Fibroblast of villous mesenchyme (primary cell): ENCODE measurements around the gene IER5. TPM values are rescaled to one million over a fixed set of nuclear protein-coding genes. Genes with fewer than 3 reads are reported as not detected.
A peak's percentile ranks its signal among the peaks of the same experiment; 100 is the strongest.

Source experiments
- DNase-seq: peaks from one replicate; pipeline ENCODE4 v3.0.0-alpha.2; 2010; ENCODE audit warnings: low read depth
- H3K4me3 ChIP-seq: 2 replicates; pipeline ENCODE4 v1.5.1; 2011; ENCODE audit warnings: low read depth, mild to moderate bottlenecking, low read length
- CTCF ChIP-seq: IDR thresholded peaks from 2 replicates; pipeline ENCODE4 v1.5.1; 2012; ENCODE audit warnings: low read depth, mild to moderate bottlenecking, low read length; ENCODE audit not compliant: insufficient read depth
- total RNA-seq: library from RNA; depleted of rRNA; stranded (reverse); fragments of >200 nt; gene quantifications from 2 replicates; pipeline ENCODE4 v1.2.3, GENCODE V29; 2012

The IER5 gene
- total RNA-seq, 1 donor: 45.3 TPM

GRCh38 chr1:181102841-181103240 lies 14.3 kb downstream of the IER5 start:
- H3K4me3 ChIP-seq: no peak overlapping the region
- no peak for DNase-seq
- TF ChIP-seq CTCF: no peak

- DNase-seq: no peak
- no peak for TF ChIP-seq CTCF
- H3K4me3 ChIP-seq: peak overlapping the region; percentile 78
Observed at GRCh38 chr1:181103399-181103798, 14.9 kb downstream of the IER5 start.

GRCh38 chr1:181104042-181104789 lies 15.7 kb downstream of the IER5 start:
- DNase-seq: no peak
- peak; percentile 12 for TF ChIP-seq CTCF
- H3K4me3 ChIP-seq: peak overlapping the region; percentile 78

- no peak for TF ChIP-seq CTCF
- DNase-seq: no peak
- H3K4me3 ChIP-seq: peak overlapping the region; percentile 78
Observed at GRCh38 chr1:181104790-181105133, 16.3 kb downstream of the IER5 start.

- TF ChIP-seq CTCF: no peak
- peak overlapping the region; percentile 78 for H3K4me3 ChIP-seq
- DNase-seq: peak; percentile 93
Observed at GRCh38 chr1:181105134-181106021, 16.9 kb downstream of the IER5 start.

GRCh38 chr1:181106022-181106312 lies 17.5 kb downstream of the IER5 start:
- H3K4me3 ChIP-seq: no peak overlapping the region
- no peak for DNase-seq
- TF ChIP-seq CTCF: no peak

GRCh38 chr1:181106479-181106878 lies 18.0 kb downstream of the IER5 start:
- no peak overlapping the region for H3K4me3 ChIP-seq
- TF ChIP-seq CTCF: no peak
- DNase-seq: no peak
